Activated naive CD4-positive, alpha-beta T cell (primary cell): ENCODE results near the gene CAPN2.

Source experiments
- DNase-seq, 4 experiments: peaks; one replicate each; lab custom pipeline; 2025; lab: John Stamatoyannopoulos, UW

CAPN2 gene

DNA sequence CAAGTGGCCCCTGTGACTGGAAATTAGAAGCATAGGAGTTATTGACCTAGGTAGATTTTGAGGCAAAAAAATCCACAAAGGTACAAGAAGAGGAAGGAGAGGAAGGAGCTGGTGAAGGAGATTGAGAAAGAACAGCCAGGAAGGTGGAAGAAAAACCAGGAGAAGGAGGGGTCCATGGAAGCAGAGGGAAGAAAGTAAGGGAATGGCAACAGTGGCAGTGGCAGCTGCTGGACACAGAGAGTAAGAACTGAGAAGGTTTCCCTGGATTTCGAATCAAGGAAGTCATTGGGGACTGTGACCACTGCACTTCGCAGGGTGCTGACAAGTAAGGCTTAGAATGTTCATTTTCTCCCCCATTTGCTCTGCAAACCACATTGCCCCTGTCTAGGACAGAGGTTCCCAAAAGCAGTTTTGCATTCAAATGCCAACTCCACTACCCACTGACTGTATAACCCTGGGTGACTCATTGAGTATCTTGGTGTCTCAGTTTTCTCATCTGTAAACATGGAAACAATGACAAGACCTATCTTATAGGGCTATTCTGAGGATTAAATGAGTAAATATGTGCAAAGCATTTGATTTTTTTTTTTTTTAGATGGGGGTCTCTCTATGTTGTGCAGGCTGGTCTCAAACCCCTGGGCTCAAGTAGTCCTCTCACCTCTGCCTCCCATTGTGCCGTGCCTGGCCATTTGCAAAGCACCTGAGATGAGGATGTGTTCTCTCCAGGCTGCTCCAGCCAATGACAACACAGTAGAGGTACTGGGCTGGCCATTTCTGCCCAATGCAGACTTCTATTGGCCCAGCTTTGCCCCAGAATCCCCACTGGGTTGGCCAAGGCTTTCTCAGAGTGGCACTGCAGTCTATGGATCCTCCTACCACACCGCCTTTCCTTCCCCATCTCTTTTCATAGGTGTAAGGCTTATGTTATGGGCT, 9.3 kb upstream of the CAPN2 start:
- no peak for DNase-seq

GRCh38 chr1:223703668-223704013, 8.7 kb upstream of the CAPN2 start:
- DNase-seq: no peak

GRCh38 chr1:223704921-223705878, 7.1 kb upstream of the CAPN2 start:
- no peak for DNase-seq

DNA sequence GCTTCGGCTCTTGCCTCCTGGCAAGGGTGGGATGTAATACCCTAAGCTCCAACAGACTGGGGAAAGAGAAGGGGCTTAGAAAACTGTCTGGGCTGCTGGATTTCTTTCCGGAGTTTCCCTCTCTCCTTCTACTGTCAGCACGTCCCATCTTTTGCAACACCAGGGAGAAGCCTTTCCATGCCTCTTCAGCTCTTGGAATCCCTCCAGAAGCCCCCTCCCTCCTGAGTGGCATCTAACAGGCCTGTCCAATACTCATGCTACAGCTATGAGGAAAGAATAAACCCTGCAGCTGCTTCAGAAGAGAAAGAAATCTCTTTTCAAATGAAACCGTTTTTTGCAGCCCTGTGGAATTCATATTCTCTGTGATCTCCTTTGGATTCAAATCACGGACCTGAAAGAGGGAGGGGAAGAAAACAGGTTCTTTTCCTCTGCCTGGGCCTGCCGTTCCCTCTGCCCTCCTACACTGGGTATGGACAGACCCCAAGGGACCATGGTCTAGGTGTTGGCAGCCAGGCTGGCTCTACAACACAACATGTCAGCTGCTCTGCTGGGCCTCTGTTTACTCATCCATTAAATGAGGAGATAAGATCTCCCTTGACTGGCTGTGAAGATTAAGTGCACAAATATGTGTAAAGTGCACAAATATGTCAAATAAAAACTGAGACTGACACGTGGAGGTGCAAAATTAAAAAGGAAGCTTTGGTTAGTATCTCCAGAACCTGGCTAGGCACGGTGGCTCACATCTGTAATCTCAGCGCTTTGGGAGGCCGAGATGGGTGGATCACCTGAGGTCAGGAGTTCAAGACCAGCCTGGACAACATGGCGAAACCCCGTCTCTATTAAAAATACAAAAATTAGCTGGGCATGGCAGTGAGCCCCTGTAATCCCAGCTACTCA, 6.0 kb upstream of the CAPN2 start:
- no peak for DNase-seq

- no peak for DNase-seq
Measured at GRCh38 chr1:223707256-223708000, 4.9 kb upstream of the CAPN2 start.

- no peak for DNase-seq
Measured at GRCh38 chr1:223708001-223708359, 4.4 kb upstream of the CAPN2 start.

DNA sequence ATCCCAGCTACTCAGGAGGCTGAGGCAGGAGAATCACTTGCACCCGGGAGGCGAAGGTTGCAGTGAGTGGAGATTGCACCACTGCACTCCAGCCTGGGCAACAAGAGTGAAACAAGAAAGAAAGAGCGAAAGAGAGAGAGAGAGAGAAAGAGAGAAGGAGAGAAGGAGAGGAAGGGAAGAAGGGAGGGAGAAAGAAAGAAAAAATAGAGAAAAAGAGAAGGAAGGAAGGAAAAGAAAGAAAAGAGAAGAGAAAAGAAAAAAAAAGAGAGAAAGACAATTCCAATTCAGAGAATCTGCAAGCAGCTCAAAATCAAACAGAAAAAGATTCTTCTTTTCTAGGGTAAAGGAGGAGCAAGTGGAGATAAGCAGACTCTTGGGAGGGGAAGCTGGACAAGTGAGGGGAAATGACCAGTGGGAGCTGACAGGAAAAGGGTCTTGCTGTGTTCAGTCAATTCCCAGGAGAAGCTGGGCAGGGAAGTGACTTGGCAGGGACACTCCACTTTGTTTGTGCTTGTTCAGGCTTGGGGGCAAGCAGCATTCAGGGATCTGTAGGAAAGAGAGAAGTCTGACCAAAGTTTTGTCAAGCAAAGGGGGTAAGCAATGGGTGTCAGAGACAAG, 3.6 kb upstream of the CAPN2 start:
- DNase-seq: no peak

- no peak for DNase-seq
Measured at GRCh38 chr1:223709598-223709997, 2.7 kb upstream of the CAPN2 start.

DNA sequence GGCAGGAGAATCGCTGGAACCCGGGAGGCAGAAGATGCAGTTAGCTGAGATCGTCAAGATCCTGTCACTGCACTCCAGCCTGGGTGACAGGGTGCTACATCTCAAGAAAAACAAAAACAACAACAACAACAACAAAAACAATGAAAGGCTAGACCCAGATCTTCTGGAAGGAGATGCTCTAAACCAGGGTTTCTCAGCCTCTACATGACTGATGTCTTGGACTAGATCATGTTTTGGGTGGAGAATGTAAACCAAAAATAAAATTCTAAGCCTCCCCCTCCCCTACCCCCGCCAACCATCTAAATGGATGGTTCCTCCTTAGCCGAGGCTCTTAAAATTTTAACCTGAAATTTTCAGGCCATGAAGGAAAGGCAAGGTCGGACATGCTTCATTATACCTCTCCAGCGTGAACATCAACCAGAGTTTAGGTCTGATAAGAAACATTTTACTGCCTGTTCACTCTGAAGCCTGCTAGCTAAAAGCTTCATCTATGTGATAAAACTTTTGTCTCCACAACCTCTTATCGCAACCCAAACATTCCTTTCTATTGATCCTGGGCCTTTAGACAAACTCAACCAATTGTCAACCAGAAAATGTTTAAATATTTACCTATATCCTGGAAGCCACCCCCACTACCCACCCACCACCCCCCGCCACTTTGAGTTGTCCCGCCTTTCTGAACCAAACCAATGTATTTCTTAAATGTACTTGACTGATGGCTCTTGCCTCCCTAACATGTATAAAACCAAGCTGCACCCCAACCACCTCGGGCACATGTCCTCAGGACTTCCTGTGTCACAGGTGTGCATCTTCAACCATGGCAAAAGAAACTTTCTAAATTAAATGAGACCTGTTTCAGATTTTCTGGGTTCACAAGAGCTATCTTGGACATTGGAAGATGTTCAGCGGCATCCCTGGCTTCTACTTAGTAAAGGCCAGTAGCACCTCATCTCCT, 1.9 kb upstream of the CAPN2 start:
- DNase-seq: no peak

- DNase-seq: no peak
Measured at GRCh38 chr1:223711173-223711572, 1.2 kb upstream of the CAPN2 start.

DNA sequence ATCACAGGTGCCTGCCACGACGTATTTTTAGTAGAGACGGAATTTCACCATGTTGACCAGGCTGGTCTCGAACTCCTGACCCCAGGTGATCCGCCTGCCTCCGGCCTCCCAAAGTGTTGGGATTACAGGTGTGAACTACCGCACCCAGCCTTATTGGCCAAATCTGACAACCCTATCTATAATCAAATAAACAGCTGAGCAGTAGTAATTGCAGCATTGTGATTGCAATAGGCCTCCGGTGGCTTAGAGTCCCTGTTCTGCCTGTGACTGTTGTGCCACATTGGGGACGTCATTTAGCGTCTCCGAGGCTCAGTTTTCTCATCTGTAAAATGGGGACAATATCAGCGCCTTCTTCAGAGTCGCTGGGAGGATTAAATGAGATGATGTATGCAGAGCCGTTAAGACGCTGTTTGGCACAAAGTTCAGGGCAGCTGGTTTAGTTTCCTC, 569 bp upstream of the CAPN2 start:
- no peak for DNase-seq

- peak in 2 of 4 experiments; percentile 17 to 30 for DNase-seq
Measured at GRCh38 chr1:223712850-223713474, 623 bp downstream of the CAPN2 start.

DNA sequence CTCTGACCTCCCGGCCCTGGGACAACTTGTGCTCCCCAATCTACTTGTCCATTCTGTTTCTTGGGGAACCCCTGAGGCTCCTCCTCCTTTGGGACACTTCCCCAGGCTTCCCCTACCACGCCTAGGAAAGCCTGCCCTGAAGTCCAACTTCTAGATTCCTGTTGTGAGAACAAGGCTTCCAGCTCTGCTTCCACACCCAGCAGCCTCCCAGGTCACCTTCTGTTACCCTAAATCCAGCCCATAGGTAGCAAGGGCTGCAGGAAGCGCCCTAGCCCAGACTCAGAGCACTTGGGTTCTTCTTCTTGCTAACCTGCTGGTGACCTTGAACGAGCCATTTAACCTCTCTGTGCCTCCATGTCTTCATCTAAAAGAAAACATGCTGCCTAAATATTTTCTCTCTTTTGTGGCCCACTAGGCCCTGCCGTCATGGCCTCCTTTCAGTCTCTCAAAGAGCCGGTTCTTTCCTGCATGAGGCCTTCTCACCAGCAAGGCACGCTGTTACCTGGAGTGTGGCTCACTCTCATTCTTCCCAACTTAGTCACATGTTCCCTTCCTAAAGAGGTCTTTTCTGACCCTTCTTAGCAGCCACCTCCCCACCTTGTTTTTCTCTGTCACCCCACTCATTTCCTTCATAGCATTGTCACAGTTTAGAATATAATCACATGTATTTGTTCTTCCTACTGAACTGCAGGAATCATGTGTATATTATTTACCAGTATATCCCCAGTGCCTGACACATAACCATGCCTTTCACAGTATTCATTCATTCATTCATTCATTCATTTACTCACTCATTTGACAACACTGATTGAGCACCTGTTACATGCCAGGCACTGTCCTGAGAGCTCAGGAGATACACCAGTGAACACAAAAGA, 1.4 kb downstream of the CAPN2 start:
- DNase-seq: no peak

GRCh38 chr1:223714421-223714724, 2.0 kb downstream of the CAPN2 start:
- no peak for DNase-seq

- DNase-seq: no peak
Measured at GRCh38 chr1:223714849-223715603, 2.7 kb downstream of the CAPN2 start.

GRCh38 chr1:223715604-223716172, 3.3 kb downstream of the CAPN2 start:
- no peak for DNase-seq

GRCh38 chr1:223716302-223716862, 4.0 kb downstream of the CAPN2 start:
- peak in 2 of 4 experiments; percentile 20 to 31 for DNase-seq
